ENCODE results near the gene LCN6. TPM values are rescaled to one million over a fixed set of nuclear protein-coding genes. Genes with fewer than 3 reads are reported as not detected.
A peak's percentile ranks its signal among the peaks of the same experiment; 100 is the strongest.
"Not testable (repeated sequence)": the region's sequence is repeated elsewhere in the genome, so short reads cannot be mapped to it uniquely, and the experiment has no call there.

Gene LCN6
- total RNA-seq, 2 donors from 2014 or later = not detected

- no peak for ATAC-seq
- Mint-ChIP-seq H3K27me3 (peaks cover 7% of the 10 kb centered on the region), H3K4me3 (no peak overlapping the region), H3K27ac (no peak overlapping the region), H3K4me1 (peaks cover 6% of the 10 kb centered on the region), H3K36me3 (ENCODE audit: low read depth) (peaks cover 2% of the 10 kb centered on the region)
- DNase-seq = no peak
- no peaks in the 10 kb centered on the region for H3K9me3 ChIP-seq (ENCODE audit: control insufficient read depth, low read length, poor library complexity, severe bottlenecking)
These were observed 28.0 kb downstream of the LCN6 start for GRCh38 chr9:136720251-136720897.

GRCh38 chr9:136719195-136719880 is 29.0 kb downstream of the LCN6 start:
- peaks cover under 1% of the 10 kb centered on the region for H3K36me3 Mint-ChIP-seq (ENCODE audit: low read depth)
- peaks cover 8% of the 10 kb centered on the region for H3K27me3 Mint-ChIP-seq
- DNase-seq (no peak), ATAC-seq (peak; percentile 52)
- H3K4me1 Mint-ChIP-seq = peaks cover 4% of the 10 kb centered on the region
- no peaks in the 10 kb centered on the region for H3K9me3 ChIP-seq (ENCODE audit: control insufficient read depth, low read length, poor library complexity, severe bottlenecking)
- no peak overlapping the region for H3K27ac Mint-ChIP-seq
- no peak overlapping the region for H3K4me3 Mint-ChIP-seq

DNA sequence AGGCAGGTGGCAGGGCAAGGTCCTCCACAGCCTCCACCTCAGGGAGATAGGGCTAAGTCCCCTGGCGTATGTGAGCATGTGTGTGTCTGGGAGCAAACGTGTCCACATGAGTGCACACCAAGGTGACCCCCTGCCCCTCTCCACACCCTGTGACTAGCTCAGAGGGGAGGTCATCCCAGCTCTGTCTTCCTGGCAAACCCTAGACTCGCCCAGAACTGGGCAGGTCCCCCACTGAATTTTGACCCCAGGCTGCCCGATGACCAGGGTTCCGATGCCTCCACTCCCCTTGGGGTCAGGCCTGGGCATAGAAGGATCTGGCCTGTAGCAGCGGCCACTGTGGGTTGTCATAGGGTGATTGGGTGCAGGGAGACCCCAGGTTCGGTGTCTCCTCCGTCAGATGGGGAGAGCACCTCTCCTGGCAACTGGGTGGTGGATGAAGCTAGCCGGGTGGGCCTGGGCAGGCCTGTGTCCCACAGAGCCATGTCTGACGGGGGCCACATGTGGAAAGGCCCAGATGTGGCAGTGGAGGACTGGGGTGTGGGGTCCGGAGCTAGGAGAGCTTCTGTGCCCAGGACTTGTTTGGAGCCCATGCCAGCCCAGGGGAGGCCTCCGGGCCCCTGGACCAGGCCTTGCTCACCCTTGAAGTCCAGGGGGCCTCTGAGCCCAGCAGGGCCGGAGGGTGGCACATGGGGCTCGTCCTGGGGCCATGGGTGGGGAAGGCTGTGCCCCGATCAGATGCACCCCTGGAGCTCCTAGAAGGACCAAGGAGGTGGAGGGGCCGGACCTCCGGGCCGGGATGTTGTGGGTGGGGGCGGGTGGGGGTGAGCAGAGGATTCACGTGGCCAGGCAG is 29.8 kb downstream of the LCN6 start:
- no peaks in the 10 kb centered on the region for H3K9me3 ChIP-seq (ENCODE audit: control insufficient read depth, low read length, poor library complexity, severe bottlenecking)
- Mint-ChIP-seq H3K4me3 (no peak overlapping the region), H3K4me1 (peaks cover 3% of the 10 kb centered on the region), H3K36me3 (ENCODE audit: low read depth) (no peaks in the 10 kb centered on the region), H3K27me3 (peaks cover 16% of the 10 kb centered on the region), H3K27ac (no peak overlapping the region)
- ATAC-seq = no peak
- no peak for DNase-seq

GRCh38 chr9:136717399-136717798 is 30.9 kb downstream of the LCN6 start:
- DNase-seq = no peak
- Mint-ChIP-seq H3K36me3 (ENCODE audit: low read depth) (peaks cover 2% of the 10 kb centered on the region), H3K4me1 (peaks cover 3% of the 10 kb centered on the region)

DNA sequence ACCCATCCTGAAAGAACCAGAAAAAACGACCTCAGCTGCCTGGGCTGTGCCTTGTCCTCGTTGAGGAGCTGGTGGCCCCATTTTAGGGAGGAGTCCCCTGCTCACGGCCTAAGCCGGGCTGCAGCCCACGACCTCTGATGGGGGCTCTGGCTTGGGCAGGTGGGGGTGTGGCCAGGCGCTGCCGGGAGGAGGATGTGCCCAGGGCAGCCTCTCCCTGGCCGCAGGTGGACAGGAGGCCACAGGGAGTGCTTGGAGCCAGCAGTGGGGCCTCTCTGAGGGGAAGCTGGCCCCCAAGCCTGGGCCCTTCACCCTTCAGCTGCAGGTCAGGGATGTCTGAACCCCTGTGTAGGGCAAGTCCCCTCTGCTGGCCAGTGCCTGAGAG is 33.4 kb downstream of the LCN6 start:
- DNase-seq = no peak
- Mint-ChIP-seq H3K4me1 (peaks cover 4% of the 10 kb centered on the region), H3K36me3 (ENCODE audit: low read depth) (peaks cover 2% of the 10 kb centered on the region), H3K4me3 (no peak overlapping the region), H3K27ac (no peak overlapping the region), H3K27me3 (peaks cover 35% of the 10 kb centered on the region)
- no peaks in the 10 kb centered on the region for H3K9me3 ChIP-seq (ENCODE audit: control insufficient read depth, low read length, poor library complexity, severe bottlenecking)
- no peak for ATAC-seq

More at GRCh38 chr9:136717399-136717798, 30.9 kb downstream of the LCN6 start:
- no peak overlapping the region for H3K27ac Mint-ChIP-seq
- ATAC-seq = no peak
- peaks cover 21% of the 10 kb centered on the region for H3K27me3 Mint-ChIP-seq
- no peaks in the 10 kb centered on the region for H3K9me3 ChIP-seq (ENCODE audit: control insufficient read depth, low read length, poor library complexity, severe bottlenecking)
- H3K4me3 Mint-ChIP-seq = no peak overlapping the region

DNA sequence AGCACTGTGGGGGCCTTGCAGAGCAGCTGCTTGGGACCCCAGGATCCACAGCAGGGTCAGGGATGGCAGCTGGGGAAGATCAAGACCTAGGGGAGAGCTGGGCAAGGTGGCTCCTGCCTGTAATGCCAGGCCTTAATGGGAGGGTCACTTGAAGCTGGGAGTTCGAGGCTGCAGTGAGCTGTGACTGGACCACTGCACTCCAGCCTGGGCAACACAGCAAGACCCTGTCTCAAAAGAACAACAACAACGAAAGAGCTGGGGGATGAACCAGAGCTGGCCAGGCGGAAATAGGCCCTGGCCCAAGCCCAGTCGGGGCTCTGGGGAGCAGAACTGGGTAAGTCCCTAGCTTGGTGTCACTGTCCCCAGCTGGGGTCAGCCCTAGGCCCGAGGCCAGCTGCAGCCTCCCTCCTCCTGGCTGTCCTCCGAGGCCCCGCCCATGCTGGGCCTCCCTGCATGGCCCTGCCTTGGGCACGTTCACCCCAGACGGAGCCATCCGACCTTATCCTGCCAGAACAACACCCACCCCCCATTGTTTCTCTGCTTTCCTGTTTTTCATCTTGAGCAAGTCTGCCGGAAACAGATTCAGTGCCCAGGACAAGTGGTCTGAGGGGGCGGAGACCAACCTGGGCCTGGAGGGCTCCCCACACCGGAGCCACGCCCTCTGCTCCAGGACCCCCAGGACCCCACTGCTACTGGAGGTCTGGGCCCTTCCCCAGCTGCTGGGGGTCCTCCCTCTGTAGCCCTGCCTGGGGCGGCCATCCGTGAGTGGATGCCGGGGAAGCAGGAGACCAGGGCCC is 34.0 kb downstream of the LCN6 start:
- H3K4me3 Mint-ChIP-seq = no peak overlapping the region
- H3K27me3 Mint-ChIP-seq = peaks cover 35% of the 10 kb centered on the region
- no peak for DNase-seq
- ATAC-seq = no peak
- peaks cover 2% of the 10 kb centered on the region for H3K36me3 Mint-ChIP-seq (ENCODE audit: low read depth)
- no peaks in the 10 kb centered on the region for H3K9me3 ChIP-seq (ENCODE audit: control insufficient read depth, low read length, poor library complexity, severe bottlenecking)
- peaks cover 4% of the 10 kb centered on the region for H3K4me1 Mint-ChIP-seq
- no peak overlapping the region for H3K27ac Mint-ChIP-seq

- Mint-ChIP-seq H3K36me3 (ENCODE audit: low read depth) (peaks cover 2% of the 10 kb centered on the region), H3K4me1 (peaks cover 4% of the 10 kb centered on the region), H3K27ac (no peak overlapping the region), H3K27me3 (peaks cover 38% of the 10 kb centered on the region), H3K4me3 (peak overlapping the region; percentile 45)
- DNase-seq (no peak), ATAC-seq (no peak)
- H3K9me3 ChIP-seq (ENCODE audit: control insufficient read depth, low read length, poor library complexity, severe bottlenecking) = no peaks in the 10 kb centered on the region
These were observed 34.8 kb downstream of the LCN6 start for GRCh38 chr9:136713550-136713949.

- H3K27ac Mint-ChIP-seq = no peak overlapping the region
- H3K36me3 Mint-ChIP-seq (ENCODE audit: low read depth) = peaks cover 2% of the 10 kb centered on the region
- DNase-seq = no peak
- H3K4me3 Mint-ChIP-seq = peak overlapping the region; percentile 45
- no peak for ATAC-seq
- peaks cover 44% of the 10 kb centered on the region for H3K27me3 Mint-ChIP-seq
- H3K9me3 ChIP-seq (ENCODE audit: control insufficient read depth, low read length, poor library complexity, severe bottlenecking) = no peaks in the 10 kb centered on the region
- H3K4me1 Mint-ChIP-seq = peaks cover 4% of the 10 kb centered on the region
These were observed 35.4 kb downstream of the LCN6 start for GRCh38 chr9:136712690-136713544.

DNA sequence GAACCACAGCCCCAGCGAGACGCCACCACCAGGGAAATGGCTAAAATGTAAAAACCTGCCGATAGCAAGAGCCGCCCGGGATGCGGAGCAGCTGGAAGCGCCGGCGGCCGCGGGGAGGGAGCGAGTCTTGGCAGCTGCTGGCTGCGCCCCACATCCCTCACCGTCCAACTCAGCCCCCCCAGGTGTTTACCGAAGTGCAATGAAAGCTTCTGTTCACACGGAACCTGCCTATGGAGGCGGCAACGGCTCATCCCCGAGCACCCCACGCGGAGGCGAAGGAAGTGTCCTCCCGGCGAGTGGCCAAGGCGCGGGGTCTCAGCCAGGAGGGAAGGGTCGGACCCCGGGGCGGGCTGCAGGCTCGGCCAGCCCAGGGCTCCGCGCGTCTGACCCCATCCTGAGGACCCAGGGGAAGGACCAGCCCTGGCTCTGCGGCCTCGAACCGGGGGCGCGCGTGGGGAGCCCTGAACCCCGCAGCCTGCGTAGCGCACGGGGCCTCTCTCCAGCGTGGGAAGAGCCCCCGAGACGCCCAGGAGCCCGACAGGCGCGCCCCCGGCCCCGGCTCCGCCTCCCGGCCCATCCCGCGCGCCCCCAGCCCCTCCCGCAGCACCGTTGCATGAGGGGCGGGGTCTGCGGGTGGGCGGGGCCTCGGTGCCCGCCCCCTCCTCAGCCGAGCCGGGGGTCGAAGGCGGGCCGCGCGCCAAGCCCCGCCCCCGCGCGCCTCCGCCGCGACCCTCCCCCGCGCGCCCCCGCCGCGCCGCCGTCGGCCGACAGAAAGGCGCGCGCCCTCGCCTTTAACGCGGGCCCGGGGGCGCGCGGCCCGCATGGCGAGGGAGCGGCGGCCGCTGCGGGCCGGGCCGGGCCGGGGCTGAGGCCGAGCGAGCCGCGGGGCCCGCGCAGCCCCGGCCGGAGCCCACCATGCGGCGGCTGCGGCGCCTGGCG is 36.3 kb downstream of the LCN6 start, which contains the start of gene DIPK1B:
Gene DIPK1B, plus strand, starts transcription at position 822 of the 939 bp plus-strand sequence. Its CDS starts 94 bp downstream, at position 916.
- Mint-ChIP-seq H3K36me3 (ENCODE audit: low read depth) (peaks cover 2% of the 10 kb centered on the region), H3K27me3 (peaks cover 44% of the 10 kb centered on the region), H3K4me1 (peaks cover 4% of the 10 kb centered on the region), H3K27ac (no peak within 1 kb of the TSS), H3K4me3 (peak within 1 kb of the TSS; percentile 83)
- DNase-seq = no peak
- ATAC-seq = peak; percentile 50
- no peaks in the 10 kb centered on the region for H3K9me3 ChIP-seq (ENCODE audit: control insufficient read depth, low read length, poor library complexity, severe bottlenecking)

GRCh38 chr9:136711219-136711648 is 37.1 kb downstream of the LCN6 start:
- not testable (repeated sequence) for H3K4me1 Mint-ChIP-seq; ATAC-seq; H3K27ac Mint-ChIP-seq; DNase-seq; H3K9me3 ChIP-seq (ENCODE audit: control insufficient read depth, low read length, poor library complexity, severe bottlenecking); H3K36me3 Mint-ChIP-seq (ENCODE audit: low read depth)
- Mint-ChIP-seq H3K27me3 (peaks cover 44% of the 10 kb centered on the region), H3K4me3 (peak overlapping the region; percentile 83)

DNA sequence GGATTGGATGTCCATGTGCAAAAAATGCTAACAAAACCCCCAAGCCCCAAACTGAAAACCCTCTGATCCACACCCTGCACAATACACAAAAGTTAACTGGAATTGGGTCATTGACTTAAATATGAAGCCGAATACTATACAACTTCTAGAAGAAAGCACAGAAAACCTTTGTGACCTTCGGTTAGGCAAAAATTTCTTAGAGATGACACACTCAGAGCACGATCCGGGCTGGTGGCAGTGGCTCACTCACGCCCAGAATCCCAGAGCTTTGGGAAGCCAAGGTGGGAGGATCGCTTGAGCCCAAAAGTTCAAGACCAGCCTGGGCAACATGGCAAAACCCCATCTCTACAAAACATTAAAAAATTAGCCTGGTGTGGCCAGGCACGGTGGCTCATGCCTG is 37.8 kb downstream of the LCN6 start:
- no peak overlapping the region for H3K27ac Mint-ChIP-seq
- H3K4me3 Mint-ChIP-seq = no peak overlapping the region
- H3K4me1 Mint-ChIP-seq = peaks cover 4% of the 10 kb centered on the region
- H3K9me3 ChIP-seq (ENCODE audit: control insufficient read depth, low read length, poor library complexity, severe bottlenecking) = no peaks in the 10 kb centered on the region
- H3K36me3 Mint-ChIP-seq (ENCODE audit: low read depth) = peaks cover 2% of the 10 kb centered on the region
- DNase-seq = no peak
- H3K27me3 Mint-ChIP-seq = peaks cover 45% of the 10 kb centered on the region
- ATAC-seq = no peak

All from T-helper 17 cell (primary cell).